SU-DHL-6 (cell line): Measurements from ENCODE around the gene ACYP1.

Source experiments
- H2AFZ ChIP-seq: fragments of 200-600 bp; sonication (generic); 2 replicates; pipeline ENCODE4 v1.6.1; 2014; ENCODE audit warnings: low read depth, mild to moderate bottlenecking, moderate library complexity, mixed read lengths, antibody characterized with exemption, low read length; ENCODE audit not compliant: severe bottlenecking
- H3F3A ChIP-seq: fragments of 200-600 bp; shearing (Covaris generic); 2 replicates; pipeline ENCODE4 v1.6.0; 2016; ENCODE audit warnings: antibody characterized with exemption, mild to moderate bottlenecking; ENCODE audit not compliant: insufficient read depth
- H3K27ac ChIP-seq: fragments of 200-600 bp; sonication (generic); 2 replicates; pipeline ENCODE4 v1.5.1; 2016; ENCODE audit warnings: low read depth, mild to moderate bottlenecking, low read length, moderate library complexity, mixed read lengths
- H3K27me3 ChIP-seq: fragments of 200-600 bp; sonication (generic), shearing (Covaris generic); 2 replicates; pipeline ENCODE4 v1.6.0; 2014; ENCODE audit warnings: mild to moderate bottlenecking, low read length
- H3K36me3 ChIP-seq: fragments of 200-600 bp; sonication (generic); 2 replicates; pipeline ENCODE4 v1.6.1; 2014; ENCODE audit warnings: mild to moderate bottlenecking, low read length, mixed read lengths
- H3K4me2 ChIP-seq: fragments of 300-600, 200-600 bp; shearing (Covaris generic), sonication (generic); 2 replicates; pipeline ENCODE4 v1.6.0; 2014; ENCODE audit warnings: low read length, low read depth, mild to moderate bottlenecking; ENCODE audit not compliant: poor library complexity, severe bottlenecking
- H3K4me3 ChIP-seq: fragments of 200-600 bp; sonication (generic); 2 replicates; pipeline ENCODE4 v1.5.1; 2014; ENCODE audit warnings: antibody characterized with exemption, low read length, mild to moderate bottlenecking, mixed read lengths; ENCODE audit not compliant: insufficient read depth, poor library complexity, severe bottlenecking
- H3K79me2 ChIP-seq: fragments of 200-600 bp; sonication (generic); 2 replicates; pipeline ENCODE4 v1.6.1; 2014; ENCODE audit warnings: mild to moderate bottlenecking, low read length, moderate library complexity; ENCODE audit not compliant: insufficient read depth
- H3K9ac ChIP-seq: fragments of 200-600 bp; sonication (generic); 2 replicates; pipeline ENCODE4 v1.7.0; 2014; ENCODE audit warnings: mild to moderate bottlenecking, low read length
- H3K9me2 ChIP-seq: fragments of 200-600 bp; sonication (generic); replicated peaks from 2 replicates; pipeline ENCODE4 v1.6.1; 2014; ENCODE audit warnings: low read length; ENCODE audit not compliant: insufficient read depth
- H3K9me3 ChIP-seq: fragments of 200-600 bp; sonication (generic); 2 replicates; pipeline ENCODE4 v1.6.1; 2014; ENCODE audit warnings: low read length, mixed read lengths; ENCODE audit not compliant: insufficient read depth
- H4K20me1 ChIP-seq: fragments of 200-600 bp; sonication (generic); 2 replicates; pipeline ENCODE4 v1.6.1; 2014; ENCODE audit warnings: low read depth, mild to moderate bottlenecking, antibody characterized with exemption, low read length, moderate library complexity, mixed read lengths
- EZH2phosphoT487 ChIP-seq: fragments of 200-600 bp; sonication (generic), shearing (Covaris generic); conservative IDR thresholded peaks from 2 replicates; pipeline ENCODE4 v1.6.1; 2018; ENCODE audit warnings: mild to moderate bottlenecking, antibody characterized with exemption, low read length, moderate library complexity, mixed read lengths
- TF ChIP-seq, protein P1 (sequence below): fragments of 200-600 bp; sonication (generic); IDR thresholded peaks from one replicate; pipeline ENCODE4 v1.5.1; 2017; ENCODE audit warnings: antibody characterized with exemption, mild to moderate bottlenecking, low read length, moderate library complexity; ENCODE audit not compliant: insufficient read depth, poor library complexity, severe bottlenecking

Gene ACYP1

DNA sequence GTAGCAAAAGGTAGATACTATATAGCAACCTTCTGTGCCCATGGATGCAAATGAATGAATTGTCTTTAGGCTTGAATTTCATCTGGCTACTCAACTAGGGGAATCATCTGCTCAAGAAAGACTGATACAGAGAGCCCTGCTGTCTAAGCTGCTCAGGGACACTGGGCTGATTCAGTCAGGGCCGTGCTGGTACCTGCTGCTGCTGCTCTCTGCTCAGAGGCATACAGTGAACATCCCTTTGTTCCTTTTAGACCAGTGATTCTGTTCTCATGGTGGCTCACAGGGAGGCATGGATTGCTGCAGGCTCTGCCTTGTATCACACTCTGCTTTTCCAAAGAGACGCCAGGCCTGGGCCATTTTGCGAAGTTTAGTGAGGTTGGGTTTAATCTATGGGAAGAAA lies 47.0 kb downstream of the ACYP1 start:
- Histone ChIP-seq H3K4me3 (no peak overlapping the region), H3K36me3 (peaks cover 22% of the 10 kb centered on the region; the same call in 1 of the 2 replicates), H3K27me3 (no peaks in the 10 kb centered on the region), H4K20me1 (no peaks in the 10 kb centered on the region), H3K27ac (no peak overlapping the region), H2AFZ (no peak overlapping the region), H3K4me2 (no peak overlapping the region), H3K9me3 (no peaks in the 10 kb centered on the region), H3K9ac (no peak overlapping the region), H3K9me2 (no peaks in the 10 kb centered on the region), H3F3A (no peaks in the 10 kb centered on the region), H3K79me2 (no peaks in the 10 kb centered on the region)
- TF ChIP-seq, protein P1, sequence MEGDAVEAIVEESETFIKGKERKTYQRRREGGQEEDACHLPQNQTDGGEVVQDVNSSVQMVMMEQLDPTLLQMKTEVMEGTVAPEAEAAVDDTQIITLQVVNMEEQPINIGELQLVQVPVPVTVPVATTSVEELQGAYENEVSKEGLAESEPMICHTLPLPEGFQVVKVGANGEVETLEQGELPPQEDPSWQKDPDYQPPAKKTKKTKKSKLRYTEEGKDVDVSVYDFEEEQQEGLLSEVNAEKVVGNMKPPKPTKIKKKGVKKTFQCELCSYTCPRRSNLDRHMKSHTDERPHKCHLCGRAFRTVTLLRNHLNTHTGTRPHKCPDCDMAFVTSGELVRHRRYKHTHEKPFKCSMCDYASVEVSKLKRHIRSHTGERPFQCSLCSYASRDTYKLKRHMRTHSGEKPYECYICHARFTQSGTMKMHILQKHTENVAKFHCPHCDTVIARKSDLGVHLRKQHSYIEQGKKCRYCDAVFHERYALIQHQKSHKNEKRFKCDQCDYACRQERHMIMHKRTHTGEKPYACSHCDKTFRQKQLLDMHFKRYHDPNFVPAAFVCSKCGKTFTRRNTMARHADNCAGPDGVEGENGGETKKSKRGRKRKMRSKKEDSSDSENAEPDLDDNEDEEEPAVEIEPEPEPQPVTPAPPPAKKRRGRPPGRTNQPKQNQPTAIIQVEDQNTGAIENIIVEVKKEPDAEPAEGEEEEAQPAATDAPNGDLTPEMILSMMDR, result no peak
- TF ChIP-seq EZH2phosphoT487, result no peak

DNA sequence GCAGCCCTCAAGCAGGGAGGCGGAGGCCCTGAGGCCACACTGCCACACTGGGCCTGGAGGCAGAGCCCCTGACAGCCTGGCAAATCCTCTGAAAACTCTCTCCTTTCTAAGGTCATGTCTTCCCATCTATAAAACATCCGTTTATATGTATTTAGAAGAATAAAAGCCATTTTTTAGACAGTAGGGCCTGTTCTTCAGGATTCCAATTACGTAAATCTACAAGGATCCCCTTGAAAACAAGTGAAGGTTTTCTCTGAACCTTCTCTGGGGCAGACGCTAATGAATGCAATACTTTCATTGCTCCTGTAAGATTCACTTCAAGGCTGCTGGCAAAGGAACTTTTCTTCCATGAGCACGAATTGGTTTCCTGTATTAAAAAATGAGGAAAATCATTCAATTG lies 48.3 kb downstream of the ACYP1 start:
- no peaks in the 10 kb centered on the region for H4K20me1 ChIP-seq
- H3K9me3 ChIP-seq, result no peaks in the 10 kb centered on the region
- no peaks in the 10 kb centered on the region for H3F3A ChIP-seq
- H3K4me3 ChIP-seq, result no peak overlapping the region
- H3K79me2 ChIP-seq, result no peaks in the 10 kb centered on the region
- no peak overlapping the region for H2AFZ ChIP-seq
- H3K9me2 ChIP-seq, result no peaks in the 10 kb centered on the region
- H3K9ac ChIP-seq, result no peak overlapping the region
- no peaks in the 10 kb centered on the region for H3K27me3 ChIP-seq
- TF ChIP-seq EZH2phosphoT487, result no peak
- TF ChIP-seq, protein P1, result no peak
- H3K36me3 ChIP-seq, result peaks cover 19% of the 10 kb centered on the region; the same call in 1 of the 2 replicates
- no peak overlapping the region for H3K27ac ChIP-seq
- no peak overlapping the region for H3K4me2 ChIP-seq

DNA sequence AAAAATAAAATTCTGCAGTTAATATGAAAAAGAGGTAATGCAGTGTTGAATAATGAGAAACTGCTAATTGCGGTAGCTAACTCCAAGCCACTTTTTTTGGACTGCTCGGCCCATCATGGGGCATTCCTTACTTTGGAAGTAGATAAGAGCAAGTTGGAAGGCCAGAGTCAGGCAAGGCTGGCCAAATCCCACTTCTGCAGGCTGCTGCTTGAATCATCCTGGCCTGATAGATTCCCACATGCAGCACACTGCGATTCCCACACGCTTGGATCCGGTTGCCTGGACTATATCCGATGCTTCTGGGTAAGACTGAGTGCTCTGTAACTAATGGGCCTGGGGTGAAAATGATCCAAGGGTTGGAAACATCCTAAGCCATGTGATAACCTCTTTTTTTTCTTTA lies 50.5 kb downstream of the ACYP1 start:
- H4K20me1 ChIP-seq, result no peaks in the 10 kb centered on the region
- H3K9me2 ChIP-seq, result no peaks in the 10 kb centered on the region
- TF ChIP-seq, protein P1, result no peak
- no peak for TF ChIP-seq EZH2phosphoT487
- H3K4me2 ChIP-seq, result no peak overlapping the region
- no peak overlapping the region for H3K9ac ChIP-seq
- H3K9me3 ChIP-seq, result no peaks in the 10 kb centered on the region
- H3K79me2 ChIP-seq, result no peaks in the 10 kb centered on the region
- no peak overlapping the region for H2AFZ ChIP-seq
- no peaks in the 10 kb centered on the region for H3K27me3 ChIP-seq
- H3K4me3 ChIP-seq, result no peak overlapping the region
- H3F3A ChIP-seq, result no peaks in the 10 kb centered on the region
- no peak overlapping the region for H3K27ac ChIP-seq
- peaks cover 21% of the 10 kb centered on the region; the same call in 1 of the 2 replicates for H3K36me3 ChIP-seq
